HG03045 (cell line): ENCODE data around the gene TMC7.

Experiments
- ATAC-seq: cut with Tn5 transposase; IDR thresholded peaks from one replicate; pipeline ENCODE4 v1.9.1; 2021; ENCODE audit warnings: mild to moderate bottlenecking, moderate library complexity; ENCODE audit not compliant: unreplicated experiment

TMC7 gene

DNA sequence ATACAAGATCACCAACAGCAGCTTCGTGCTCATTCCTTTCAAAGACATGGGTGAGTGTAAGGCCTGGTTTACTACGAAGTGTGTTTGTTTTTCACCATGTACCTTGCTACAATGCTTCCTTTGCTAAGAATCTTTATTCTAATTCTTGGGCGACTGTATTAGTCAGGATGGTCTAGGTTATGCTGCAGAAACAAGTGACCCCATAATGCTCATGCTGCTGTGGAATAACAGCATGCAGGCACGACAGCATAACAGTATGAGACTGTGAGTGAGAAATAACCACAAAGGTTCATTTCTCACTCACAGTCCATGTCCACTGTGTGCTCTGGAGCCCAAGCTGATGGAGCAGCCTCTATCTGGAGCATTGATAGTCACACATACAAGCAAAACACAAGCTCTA lies 38.0 kb downstream of the TMC7 start:
- ATAC-seq = no peak

DNA sequence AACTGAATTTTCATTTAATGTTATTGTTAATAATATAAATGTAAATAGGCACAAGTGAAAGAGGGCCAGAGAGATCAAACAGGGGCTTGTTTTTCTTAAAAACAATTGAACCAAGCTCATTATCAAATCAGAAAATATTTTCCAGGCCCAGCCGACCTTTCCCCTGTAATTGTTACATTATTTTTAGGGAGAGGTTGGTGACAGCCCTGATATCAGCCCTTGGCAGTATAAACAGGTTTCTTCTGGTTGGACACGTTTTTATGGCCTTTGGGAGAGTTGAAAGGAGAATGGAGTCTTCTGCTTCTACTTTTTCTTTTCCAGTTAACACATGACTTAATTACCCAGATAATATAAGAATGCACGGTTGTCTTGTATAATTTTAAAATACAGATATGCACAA lies 43.7 kb downstream of the TMC7 start:
- no peak for ATAC-seq

DNA sequence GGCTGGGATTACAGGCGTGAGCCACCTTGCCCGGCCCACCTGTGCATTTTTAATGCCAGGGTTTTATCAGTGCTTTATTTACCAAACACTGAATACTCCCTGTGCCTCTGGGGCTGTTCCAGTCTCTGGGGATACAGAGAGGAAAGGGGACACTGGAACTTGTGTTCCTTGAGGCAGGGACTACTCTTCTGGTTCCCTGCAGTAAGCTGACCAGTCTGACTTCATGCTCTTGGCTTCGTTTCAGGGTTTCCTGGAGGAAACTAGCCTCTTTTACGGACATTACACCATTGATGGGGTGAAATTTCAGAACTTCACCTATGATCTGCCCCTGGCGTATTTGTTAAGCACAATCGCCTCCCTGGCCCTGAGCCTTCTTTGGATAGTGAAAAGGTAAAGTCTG lies 46.2 kb downstream of the TMC7 start:
- ATAC-seq = no peak

DNA sequence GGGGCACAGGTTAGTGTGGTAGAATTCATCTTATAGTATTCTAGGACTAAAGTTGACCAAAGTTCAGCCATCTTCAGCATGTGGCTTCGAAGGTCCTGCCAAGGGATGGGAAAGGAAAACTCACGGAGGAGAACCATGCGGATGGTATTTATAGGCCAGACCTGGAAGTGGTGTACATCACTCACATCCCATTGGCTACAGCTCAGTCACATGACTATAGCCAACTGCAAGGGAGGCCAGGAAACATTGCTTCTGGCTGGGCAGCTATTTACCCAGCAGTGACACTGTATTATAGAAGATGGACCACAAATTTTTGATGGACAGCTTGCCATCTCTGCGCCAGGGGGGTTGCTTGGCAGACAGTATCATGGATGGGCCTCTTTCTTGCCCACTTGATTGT lies 48.0 kb downstream of the TMC7 start:
- ATAC-seq = no peak

DNA sequence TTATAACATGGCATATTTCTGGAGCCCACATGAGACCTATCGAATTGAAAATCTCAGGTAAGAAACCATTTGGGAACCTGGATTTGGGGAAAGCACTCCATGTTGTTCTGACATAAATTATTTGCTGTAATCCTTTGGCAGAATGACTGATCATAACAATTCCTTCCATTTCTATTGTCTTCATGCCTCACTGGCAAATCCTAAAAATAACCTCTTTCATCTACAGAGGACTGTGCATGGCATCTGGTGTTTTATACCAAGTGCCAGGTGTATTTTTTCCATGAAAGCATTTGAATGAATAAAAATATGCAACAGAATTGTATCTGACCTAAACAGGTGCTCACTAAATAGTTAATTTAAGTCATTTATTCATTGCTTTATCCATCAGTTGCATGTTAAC lies 50.0 kb downstream of the TMC7 start:
- ATAC-seq = no peak

DNA sequence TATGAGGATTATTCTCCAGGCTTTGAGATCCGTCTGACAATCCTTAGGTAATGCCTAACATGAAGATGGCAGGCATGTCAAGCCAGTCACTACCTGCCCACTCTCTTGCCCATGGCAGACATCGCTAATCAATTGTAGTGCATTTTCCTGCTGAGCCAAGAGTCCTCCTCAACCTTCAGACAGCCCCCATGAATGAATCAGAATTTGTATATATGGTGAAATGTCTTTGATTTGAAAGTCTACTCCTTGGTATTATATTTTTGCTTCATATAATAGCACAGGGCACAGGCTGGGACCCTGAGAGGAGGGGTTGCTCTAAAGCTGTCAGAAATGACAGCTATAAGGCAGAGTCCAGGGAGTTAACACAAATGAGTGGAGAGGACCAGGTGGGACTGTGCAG lies 56.7 kb downstream of the TMC7 start:
- ATAC-seq = no peak

DNA sequence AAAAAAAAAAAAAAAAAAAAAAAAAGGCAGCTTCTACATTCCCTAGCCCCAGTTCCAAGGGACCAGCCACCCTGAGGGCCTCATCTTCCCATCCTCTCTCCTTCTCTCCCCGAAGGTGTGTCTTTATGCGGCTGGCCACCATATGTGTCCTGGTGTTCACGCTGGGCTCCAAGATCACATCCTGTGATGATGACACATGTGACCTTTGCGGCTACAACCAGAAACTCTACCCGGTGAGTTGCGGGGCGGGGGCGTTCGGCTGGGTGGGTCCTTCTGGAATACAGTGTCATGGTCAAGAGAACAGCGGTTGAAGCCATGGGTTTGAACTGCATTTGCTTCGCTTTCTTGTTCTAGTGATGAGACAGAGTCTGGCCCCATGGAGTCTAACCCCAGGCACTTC lies 61.0 kb downstream of the TMC7 start:
- no peak for ATAC-seq

DNA sequence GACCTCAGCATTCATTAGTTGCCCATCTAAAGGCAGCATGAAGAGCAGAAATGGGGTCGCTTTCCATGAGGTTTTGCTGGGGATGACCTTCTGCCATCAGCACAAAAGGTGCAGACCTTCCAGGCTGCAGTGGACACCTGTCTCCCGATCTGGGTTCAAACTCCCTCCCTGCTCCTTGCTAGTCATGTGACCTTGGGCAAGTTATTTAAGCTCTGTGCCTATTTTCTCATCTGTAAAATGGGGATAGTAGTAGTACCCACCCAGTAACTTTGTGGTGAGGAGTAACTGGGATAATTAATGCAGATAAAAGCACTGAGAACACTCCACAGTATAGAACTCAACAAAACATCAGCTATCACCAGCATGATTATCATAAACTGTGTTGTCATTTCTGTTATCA lies 62.3 kb downstream of the TMC7 start:
- no peak for ATAC-seq

DNA sequence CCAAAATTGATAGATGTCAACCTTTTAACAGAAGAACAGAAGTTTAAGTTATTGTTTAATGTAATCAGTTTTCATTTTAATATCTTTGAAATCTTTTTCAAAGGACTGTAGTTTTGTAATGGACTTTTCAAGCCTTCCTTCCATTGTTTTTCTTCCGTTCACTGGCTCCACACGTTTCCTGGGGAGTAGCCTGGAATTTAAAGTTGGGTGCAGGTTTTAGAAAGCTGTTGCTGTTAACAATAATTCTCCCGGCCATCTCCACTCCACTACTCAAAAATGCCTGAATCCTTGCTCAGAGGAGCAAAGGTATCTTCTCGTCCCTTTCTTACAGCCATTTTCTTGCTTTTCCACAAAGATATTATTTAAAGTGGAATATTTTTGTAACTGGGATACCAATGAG lies 79.0 kb downstream of the TMC7 start:
- ATAC-seq = no peak

DNA sequence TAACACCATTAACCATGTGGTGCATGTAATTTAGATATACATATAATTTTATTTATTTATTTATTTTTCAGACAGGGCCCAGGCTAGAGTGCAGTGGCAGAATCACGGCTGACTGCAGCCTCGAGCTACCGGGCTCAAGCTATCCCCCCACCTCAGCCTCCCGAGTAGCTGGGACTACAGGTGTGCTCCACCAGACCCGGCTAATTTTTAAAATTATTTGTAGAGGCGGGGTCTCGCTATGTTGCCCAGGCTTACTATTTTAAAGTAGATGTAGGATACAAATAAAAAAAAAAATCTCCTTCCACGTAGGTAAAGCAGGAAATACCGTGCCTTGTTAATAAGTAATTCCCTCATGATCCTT lies 83.2 kb downstream of the TMC7 start:
- ATAC-seq = no peak

DNA sequence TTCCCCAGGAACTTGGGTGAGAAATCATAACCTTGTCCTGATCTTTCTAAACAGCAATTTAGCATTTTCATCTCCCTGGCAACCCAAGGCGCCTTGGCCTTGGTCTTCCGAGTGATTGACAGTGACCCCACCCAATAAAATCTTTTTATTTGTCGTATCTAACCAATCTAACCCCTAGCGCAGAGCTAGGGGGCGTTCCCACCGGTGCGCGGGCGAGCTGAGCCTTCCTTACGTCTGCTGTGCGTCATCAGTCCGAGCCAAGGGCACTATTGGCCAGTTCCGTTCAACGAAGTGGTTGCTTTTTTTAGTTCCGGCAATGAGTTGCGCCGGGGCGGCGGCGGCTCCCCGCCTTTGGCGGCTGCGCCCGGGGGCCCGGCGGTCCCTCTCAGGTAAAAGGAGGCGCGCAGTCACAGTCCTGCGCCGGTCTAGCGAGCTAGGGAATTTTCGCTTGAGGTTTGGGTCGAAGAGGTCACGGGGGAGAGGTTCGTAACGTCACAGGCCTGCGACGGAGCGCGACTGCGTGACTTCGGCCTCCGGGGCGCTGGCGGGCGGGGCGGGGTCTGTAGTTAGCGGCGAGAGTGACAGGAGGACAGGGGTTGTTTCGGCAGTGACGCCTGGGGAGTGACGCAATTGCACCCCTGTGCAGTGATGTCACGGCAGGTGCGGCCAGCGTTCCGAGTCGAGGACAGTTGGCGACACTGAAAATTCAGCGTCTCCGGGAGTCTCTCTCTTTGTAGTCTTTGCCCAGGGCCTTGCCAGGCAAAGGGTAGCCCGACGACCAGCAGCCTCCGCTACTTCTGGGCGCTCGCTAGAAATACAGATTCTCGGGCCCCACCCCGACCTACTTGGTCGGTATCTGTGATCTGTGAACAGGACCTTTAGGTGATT lies 83.9 kb downstream of the TMC7 start, which contains the start of gene COQ7:
COQ7 (plus strand) TSS at position 266 of the 888 bp plus-strand sequence; CDS start at position 317, 51 bp downstream.
- ATAC-seq = peak; percentile 85

DNA sequence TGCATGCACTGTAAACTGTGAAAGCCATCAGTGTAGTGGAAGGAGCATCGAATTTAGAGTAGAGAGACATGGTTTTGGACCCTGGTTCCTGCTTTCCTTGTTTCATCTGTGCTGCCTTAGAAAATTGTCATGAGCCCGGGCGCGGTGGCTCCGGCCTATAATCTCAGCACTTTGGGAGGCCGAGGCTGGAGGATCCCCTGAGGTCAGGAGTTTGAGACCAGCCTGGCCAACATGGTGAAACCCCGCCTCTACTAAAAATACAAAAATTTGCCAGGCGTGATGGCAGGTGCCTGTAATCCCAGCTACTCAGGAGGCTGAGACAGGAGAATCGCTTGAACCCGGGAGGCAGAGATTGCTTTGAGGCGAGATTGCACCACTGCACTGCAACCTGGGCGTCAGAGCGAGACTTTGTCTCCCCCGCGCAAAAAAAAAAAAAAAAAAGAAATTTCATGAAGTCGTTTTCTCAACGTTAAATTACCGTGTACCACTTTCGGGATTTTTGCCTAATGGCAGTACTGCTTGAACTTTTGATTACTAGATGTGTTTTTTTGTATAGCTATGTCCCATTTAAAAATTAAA lies 84.6 kb downstream of the TMC7 start:
- ATAC-seq = no peak

DNA sequence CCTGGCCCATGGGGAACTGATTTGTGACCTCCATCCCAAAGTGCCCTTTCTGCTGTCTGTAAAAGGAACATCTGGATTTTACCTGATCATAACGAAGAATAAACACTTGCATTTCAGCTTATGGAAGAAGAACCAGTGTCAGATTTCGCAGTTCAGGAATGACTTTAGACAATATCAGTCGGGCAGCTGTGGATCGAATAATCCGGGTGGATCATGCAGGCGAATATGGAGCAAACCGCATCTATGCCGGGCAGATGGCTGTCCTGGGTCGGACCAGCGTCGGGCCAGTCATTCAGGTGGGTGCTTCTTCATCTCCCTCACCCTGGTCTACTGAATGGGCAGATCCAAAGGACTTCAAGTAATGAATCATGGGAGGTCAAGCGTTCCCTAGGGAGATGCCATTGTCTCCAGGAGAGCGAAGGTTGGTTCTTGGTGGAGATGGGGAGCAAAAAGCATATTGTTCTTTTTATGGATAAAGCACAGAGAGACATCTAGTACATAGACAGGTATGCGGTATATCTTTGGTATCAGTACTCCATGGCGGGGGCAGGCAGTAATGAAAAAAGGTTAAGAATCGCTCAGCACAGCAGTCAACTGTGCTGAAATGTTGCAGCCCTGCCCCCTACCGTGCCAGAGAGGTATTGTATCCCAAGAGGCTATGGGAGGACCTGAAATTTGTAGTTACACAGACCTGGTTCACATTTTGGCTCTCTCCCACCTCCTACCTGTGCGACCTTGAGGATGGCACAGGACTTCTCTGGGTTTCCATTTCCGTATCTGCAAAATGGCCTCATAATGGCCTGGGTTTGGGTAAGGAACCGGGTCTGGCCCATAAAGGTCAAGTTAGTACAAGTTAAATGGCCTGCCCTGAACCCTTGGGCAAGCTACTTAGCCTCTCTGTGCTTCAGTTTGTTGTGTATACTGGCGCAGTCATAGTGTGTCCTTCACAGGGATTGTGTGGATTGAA lies 88.4 kb downstream of the TMC7 start:
- no peak for ATAC-seq

DNA sequence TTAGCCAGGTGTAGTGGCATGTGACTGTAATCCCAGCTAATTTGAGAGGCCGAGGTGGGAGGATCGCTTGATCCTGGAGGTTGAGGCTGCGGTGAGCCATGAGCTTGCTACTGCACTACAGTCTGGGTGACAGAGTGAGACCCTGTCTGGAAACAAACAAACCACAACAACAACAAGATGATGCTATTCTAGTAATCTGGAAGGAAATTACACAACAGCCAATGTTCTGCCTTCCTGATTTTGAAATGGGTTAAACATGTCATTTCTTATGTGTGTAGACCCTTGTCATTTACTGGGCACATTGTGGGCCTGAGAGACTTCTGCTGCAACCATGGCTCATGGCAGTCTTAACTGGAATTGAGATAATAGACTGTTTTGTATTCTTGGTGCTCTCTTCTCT lies 89.6 kb downstream of the TMC7 start:
- ATAC-seq = no peak

DNA sequence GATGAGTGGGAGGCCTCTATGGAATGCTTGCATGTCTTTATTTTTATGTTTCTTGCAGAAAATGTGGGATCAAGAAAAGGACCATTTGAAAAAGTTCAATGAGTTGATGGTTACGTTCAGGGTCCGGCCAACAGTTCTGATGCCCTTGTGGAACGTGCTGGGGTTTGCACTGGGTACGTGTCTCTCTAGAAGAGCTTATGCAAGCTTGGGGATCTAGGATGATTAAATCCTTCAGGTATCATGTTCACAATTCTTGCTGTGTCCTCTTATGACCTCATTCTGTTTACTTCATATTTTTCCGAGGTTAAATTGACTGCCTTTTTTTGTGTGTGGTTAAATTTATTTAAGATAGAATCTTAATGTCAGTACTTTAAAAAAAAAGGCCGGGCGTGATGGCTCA lies 90.1 kb downstream of the TMC7 start:
- no peak for ATAC-seq

DNA sequence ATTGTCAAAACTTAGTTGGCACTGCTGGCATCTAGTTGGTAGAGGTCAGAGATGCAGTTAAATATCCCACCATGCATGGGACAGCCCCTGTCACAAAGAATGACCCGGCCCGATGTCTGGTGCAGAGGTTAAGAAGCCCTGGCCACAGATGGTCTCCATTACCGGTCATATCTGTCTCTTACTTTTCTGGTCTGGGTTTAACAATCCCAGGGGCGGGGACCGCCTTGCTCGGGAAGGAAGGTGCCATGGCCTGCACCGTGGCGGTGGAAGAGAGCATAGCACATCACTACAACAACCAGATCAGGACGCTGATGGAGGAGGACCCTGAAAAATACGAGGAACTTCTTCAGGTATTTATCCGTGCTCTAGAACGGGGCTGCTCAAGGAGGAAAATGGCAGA lies 91.8 kb downstream of the TMC7 start:
- no peak for ATAC-seq

DNA sequence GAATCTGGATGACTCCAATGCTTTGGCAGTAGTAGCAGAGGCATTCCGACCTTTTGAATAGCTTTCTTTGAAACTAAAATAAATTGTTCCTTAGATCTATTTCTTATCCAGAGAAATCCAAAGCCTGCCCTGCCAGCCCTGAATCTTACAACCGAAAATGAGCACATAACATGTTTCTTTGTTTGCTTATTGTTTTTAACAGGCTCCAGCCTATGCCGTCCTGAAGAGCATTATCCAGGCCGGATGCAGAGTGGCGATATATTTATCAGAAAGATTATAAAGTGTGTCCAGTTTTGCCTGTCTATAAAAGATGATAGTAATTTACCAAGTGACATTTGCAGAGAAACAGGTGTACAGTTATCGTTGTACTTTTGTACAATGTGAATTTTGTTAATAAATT lies 94.1 kb downstream of the TMC7 start:
- ATAC-seq = no peak

DNA sequence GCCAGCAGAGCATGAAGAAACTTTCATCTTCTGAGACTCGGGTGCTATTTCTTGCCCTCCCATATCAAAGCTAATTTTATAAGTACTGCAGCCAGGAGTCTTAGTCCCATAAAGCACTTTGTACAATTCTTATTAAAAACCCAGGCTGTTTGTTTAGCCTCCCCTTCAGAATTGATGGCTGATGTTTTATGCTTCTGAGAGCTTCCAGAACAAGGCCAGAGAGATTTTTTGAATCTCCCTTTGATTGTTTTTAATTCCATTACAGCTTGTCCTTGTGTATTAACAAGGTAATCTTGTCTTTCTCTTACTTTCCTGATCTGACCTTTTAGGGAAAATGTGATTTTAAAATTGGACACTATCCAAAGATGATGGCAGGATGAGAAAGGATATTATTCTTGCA lies 99.9 kb downstream of the TMC7 start:
- ATAC-seq = no peak

DNA sequence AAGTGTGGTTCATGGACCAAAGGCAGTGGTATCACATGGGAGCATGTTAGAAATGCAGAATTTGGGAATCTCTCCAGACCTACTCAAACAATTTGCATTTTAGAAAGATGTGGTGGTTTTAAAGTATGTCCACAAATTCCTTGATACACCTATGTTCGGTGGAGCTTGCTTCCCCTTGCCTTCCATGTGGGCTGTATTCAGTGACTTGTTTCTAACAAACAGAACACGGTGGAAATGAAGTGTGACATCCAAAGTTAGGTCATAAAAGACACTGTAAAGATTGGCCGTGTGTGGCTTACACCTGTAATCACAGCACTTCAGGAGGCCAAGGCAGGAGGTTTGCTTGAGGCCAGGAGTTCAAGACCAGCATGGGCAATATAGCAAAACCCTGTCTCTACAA lies 100.4 kb downstream of the TMC7 start:
- ATAC-seq = no peak

DNA sequence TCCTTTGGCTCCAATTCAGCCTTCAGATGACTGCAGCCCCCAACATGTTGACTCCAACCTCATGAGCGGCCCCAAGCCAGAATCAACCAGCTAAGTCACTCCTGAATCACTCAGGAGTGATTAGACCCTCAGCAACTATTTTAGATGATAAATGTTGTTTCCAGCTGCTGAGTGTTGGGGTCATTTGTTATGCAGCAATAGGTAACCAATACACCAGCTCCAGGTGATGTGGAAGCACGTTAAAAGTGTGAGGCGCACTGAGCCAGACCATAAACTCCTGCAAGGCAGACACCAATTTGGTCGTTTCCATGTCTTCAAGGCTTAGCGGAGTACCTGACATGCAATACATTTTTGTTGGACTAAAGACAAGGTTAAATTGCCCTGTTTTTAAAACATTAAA lies 101.1 kb downstream of the TMC7 start:
- no peak for ATAC-seq

DNA sequence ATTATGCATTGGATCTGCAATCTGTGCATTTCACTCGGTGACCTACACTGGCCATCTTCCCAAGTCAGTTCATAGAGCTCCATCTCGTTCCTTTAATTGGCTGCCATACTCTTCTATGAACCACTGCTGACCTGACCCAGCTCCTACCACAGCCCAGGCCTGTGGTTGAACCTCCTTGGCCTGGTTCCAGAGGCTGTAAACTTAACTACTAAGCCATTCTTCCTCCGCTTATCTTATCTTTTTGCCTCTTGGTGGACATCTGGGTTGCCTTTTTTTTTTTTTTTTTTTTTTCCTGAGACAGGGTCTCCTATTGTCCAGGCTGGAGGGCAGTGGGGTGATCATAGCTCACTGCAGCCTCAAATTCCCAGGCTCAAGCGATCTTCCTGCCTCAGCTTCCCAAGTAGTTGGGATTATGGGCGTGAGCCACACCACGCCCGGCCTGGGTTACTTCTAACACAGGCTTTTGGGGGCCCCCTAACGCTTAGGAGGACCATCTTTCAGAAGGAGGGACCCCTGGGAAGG lies 102.0 kb downstream of the TMC7 start:
- ATAC-seq = no peak
